ENCODE results near the gene PGAP3.

- no peak for TF ChIP-seq CTCF (IDR thresholded peaks at IDR 0.05)
- TF ChIP-seq REST (IDR thresholded peaks at IDR 0.05; ENCODE audit: insufficient read depth in 1 of 2, low read depth in 2 of 2, low read length in 1 of 2): no peak
- no peak for TF ChIP-seq POLR2AphosphoS5 (IDR thresholded peaks at IDR 0.05; ENCODE audit: low read depth, low read length)
- TF ChIP-seq SIN3A (IDR thresholded peaks at IDR 0.05; ENCODE audit: borderline replicate concordance, insufficient read depth, low read depth, low read length): no peak
- TF ChIP-seq TCF7L2 (IDR thresholded peaks at IDR 0.05; ENCODE audit: low read depth, low read length): no peak
These were observed 39.7 kb upstream of the PGAP3 start for GRCh38 chr17:39727556-39727955.
